Lower leg skin (tissue), 4 donors: ENCODE measurements around the gene GRHL3. TPM values are rescaled to one million over a fixed set of nuclear protein-coding genes. Genes with fewer than 3 reads are reported as not detected.

ENCODE experiments used
- DNase-seq, 2 donors: peaks; one replicate each; pipeline ENCODE4 v3.0.0-alpha.2; 2019; ENCODE audit warnings: low spot score in 2 of 2
- H3K4me3 ChIP-seq: fragments of 200-600 bp; sonication (generic); 2 replicates; pipeline ENCODE4 v1.5.1; 2017; ENCODE audit warnings: mild to moderate bottlenecking, low read depth; ENCODE audit not compliant: poor library complexity, severe bottlenecking
- POLR2A ChIP-seq, 2 donors: fragments of 450-650 bp; IDR thresholded peaks; one replicate each; pipeline ENCODE4 v1.6.1; 2016 to 2017; ENCODE audit warnings: antibody characterized with exemption in 2 of 2, mild to moderate bottlenecking in 1 of 2, moderate library complexity in 1 of 2
- WGBS, 2 donors: methylation state at CpG; one replicate each; pipeline ENCODE4 v1.1.5; 2018; 5-methylcytosine and 5-hydroxymethylcytosine counted together
- intact Hi-C: fragments of 100-400 bp; cut with DNase I; formaldehyde crosslinking; loops from one replicate; pipeline ENCODE4 v1.15.0; 2023; ENCODE audit warnings: low total_unique reads
- total RNA-seq, 4 donors: library from RNA; depleted of rRNA; stranded (reverse); fragments of >200 nt; gene quantifications; one replicate each; pipeline ENCODE4 v1.1.0, GENCODE V29; 2016
- TF ChIP-seq, protein P1 (sequence below), 3 donors: fragments of 450-650 bp; IDR thresholded peaks; one replicate each; pipeline ENCODE4 v1.5.1; 2016; ENCODE audit warnings: antibody characterized with exemption in 3 of 3, mild to moderate bottlenecking in 3 of 3, moderate library complexity in 2 of 3

GRHL3 gene
- total RNA-seq, 4 donors from 2014 or later = 141 to 205 (median 171) TPM

GRCh38 chr1:24331961-24332673, 13.0 kb downstream of the GRHL3 start:
- intact Hi-C loops = no loop called here
- 85 to 87% methylated on average over 7 of the region's 7 CpGs for WGBS, 2 donors
- no peak overlapping the region for H3K4me3 ChIP-seq
- TF ChIP-seq, protein P1, sequence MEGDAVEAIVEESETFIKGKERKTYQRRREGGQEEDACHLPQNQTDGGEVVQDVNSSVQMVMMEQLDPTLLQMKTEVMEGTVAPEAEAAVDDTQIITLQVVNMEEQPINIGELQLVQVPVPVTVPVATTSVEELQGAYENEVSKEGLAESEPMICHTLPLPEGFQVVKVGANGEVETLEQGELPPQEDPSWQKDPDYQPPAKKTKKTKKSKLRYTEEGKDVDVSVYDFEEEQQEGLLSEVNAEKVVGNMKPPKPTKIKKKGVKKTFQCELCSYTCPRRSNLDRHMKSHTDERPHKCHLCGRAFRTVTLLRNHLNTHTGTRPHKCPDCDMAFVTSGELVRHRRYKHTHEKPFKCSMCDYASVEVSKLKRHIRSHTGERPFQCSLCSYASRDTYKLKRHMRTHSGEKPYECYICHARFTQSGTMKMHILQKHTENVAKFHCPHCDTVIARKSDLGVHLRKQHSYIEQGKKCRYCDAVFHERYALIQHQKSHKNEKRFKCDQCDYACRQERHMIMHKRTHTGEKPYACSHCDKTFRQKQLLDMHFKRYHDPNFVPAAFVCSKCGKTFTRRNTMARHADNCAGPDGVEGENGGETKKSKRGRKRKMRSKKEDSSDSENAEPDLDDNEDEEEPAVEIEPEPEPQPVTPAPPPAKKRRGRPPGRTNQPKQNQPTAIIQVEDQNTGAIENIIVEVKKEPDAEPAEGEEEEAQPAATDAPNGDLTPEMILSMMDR (IDR thresholded peaks at IDR 0.05) = no peak
- no peak for TF ChIP-seq POLR2A (IDR thresholded peaks at IDR 0.05)
- DNase-seq = no peak

- no peak for TF ChIP-seq POLR2A (IDR thresholded peaks at IDR 0.05)
- TF ChIP-seq, protein P1 (IDR thresholded peaks at IDR 0.05) = no peak
- DNase-seq = no peak
- H3K4me3 ChIP-seq = no peak overlapping the region
- 52 to 53% methylated on average over 5 of the region's 5 CpGs for WGBS, 2 donors
- intact Hi-C loops = no loop called here
Measured at GRCh38 chr1:24336075-24336474, 16.9 kb downstream of the GRHL3 start.

- DNase-seq = no peak
- no peak overlapping the region for H3K4me3 ChIP-seq
- no peak for TF ChIP-seq POLR2A (IDR thresholded peaks at IDR 0.05)
- TF ChIP-seq, protein P1 (IDR thresholded peaks at IDR 0.05) = no peak
- WGBS, 2 donors = 96% methylated on average over 4 of the region's 4 CpGs
- intact Hi-C loops = no loop called here
Measured at GRCh38 chr1:24337455-24337854, 18.3 kb downstream of the GRHL3 start.

GRCh38 chr1:24338447-24338846, 19.3 kb downstream of the GRHL3 start:
- DNase-seq = no peak
- intact Hi-C loops = no loop called here
- WGBS, 2 donors = 87 to 88% methylated on average over 5 of the region's 5 CpGs
- TF ChIP-seq, protein P1 (IDR thresholded peaks at IDR 0.05) = no peak
- TF ChIP-seq POLR2A (IDR thresholded peaks at IDR 0.05) = no peak
- no peak overlapping the region for H3K4me3 ChIP-seq

GRCh38 chr1:24339996-24340395, 20.8 kb downstream of the GRHL3 start:
- H3K4me3 ChIP-seq = no peak overlapping the region
- TF ChIP-seq, protein P1 (IDR thresholded peaks at IDR 0.05) = no peak
- no peak for TF ChIP-seq POLR2A (IDR thresholded peaks at IDR 0.05)
- intact Hi-C loops = loop anchor here (5.0 kb wide), 1 partner anchor 612 kb away; no protein-coding TSS in a partner anchor
- DNase-seq = no peak
- WGBS, 2 donors = 87 to 91% methylated on average over 8 of the region's 8 CpGs

DNA sequence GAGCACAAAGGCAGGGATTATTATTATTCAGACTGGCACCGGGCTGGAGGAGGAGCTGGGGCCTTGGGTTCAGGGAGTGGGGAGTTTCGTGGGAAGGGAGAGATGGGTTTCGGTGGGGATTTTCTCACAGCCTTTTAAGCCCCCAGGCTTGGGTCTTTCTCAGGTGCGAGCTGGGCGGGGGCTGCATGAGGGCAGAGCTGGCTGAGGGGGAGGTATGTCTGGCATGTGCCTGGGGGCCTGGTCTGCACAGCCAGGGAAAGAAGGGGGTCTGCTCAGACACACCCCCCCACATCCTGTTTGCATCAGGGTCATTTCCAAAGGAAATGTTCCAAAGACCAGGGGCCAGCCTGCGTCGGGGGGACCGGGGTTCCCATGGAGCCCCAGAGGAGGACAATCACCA, 21.6 kb downstream of the GRHL3 start:
- no peak for DNase-seq
- intact Hi-C loops = loop anchor here (5.0 kb wide), 1 partner anchor 612 kb away; no protein-coding TSS in a partner anchor
- H3K4me3 ChIP-seq = no peak overlapping the region
- TF ChIP-seq, protein P1 (IDR thresholded peaks at IDR 0.05) = no peak
- no peak for TF ChIP-seq POLR2A (IDR thresholded peaks at IDR 0.05)
- 77% methylated on average over 8 of the region's 8 CpGs for WGBS, 2 donors
